H1 (cell line): ENCODE results near the gene ELMOD1. TPM values are rescaled to one million over a fixed set of nuclear protein-coding genes. Genes with fewer than 3 reads are reported as not detected.

Experiments used
- CTCF ChIA-PET: fragments of 300-600 bp; sonication (Branson Sonifier 250); formaldehyde crosslinking; loops from one replicate; lab custom pipeline; 2021; ENCODE audit not compliant: partially characterized antibody; lab: Charles Lee
- POLR2A ChIA-PET: fragments of 300-600 bp; sonication (Branson Sonifier 250); formaldehyde crosslinking; loops from one replicate; lab custom pipeline; 2021; ENCODE audit warnings: inconsistent platforms; ENCODE audit not compliant: partially characterized antibody; lab: Charles Lee
- DNase-seq, 2 experiments: peaks; one replicate each; pipeline versions ENCODE4 v3.0.0 to v3.0.0-alpha.2; 2010 to 2022; ENCODE audit warnings: low spot score in 2 of 2, low read depth in 1 of 2, mixed read lengths in 1 of 2
- FAIRE-seq: peaks from 2 replicates; lab custom pipeline; 2011; peaks lifted over from hg19 to GRCh38; lab: Jason Lieb, UNC
- H2AFZ ChIP-seq: 2 replicates; pipeline ENCODE4 v1.8.1; 2012; ENCODE audit warnings: low read length, inconsistent platforms
- H2AK5ac ChIP-seq: 2 replicates; pipeline ENCODE4 v1.6.1; 2013; ENCODE audit warnings: low read depth, low read length
- H2BK120ac ChIP-seq: replicated peaks from 2 replicates; pipeline ENCODE3; 2013; ENCODE audit warnings: low read depth, low read length, inconsistent platforms
- H2BK12ac ChIP-seq: 2 replicates; pipeline ENCODE4 v1.6.1; 2013; ENCODE audit warnings: low read depth, low read length
- H2BK15ac ChIP-seq: 2 replicates; pipeline ENCODE4 v1.6.1; 2013; ENCODE audit warnings: low read length
- H2BK20ac ChIP-seq: 2 replicates; pipeline ENCODE4 v1.6.1; 2013; ENCODE audit warnings: low read length
- H2BK5ac ChIP-seq: 2 replicates; pipeline ENCODE4 v1.6.1; 2013; ENCODE audit warnings: low read depth, low read length
- H3K14ac ChIP-seq: 2 replicates; pipeline ENCODE4 v1.6.1; 2013; ENCODE audit warnings: inconsistent platforms; ENCODE audit not compliant: insufficient read length
- H3K18ac ChIP-seq: 2 replicates; pipeline ENCODE4 v1.6.1; 2013; ENCODE audit warnings: low read length; ENCODE audit errors: extremely low read depth
- H3K23ac ChIP-seq: 2 replicates; pipeline ENCODE4 v1.6.1; 2013; ENCODE audit warnings: inconsistent platforms; ENCODE audit not compliant: insufficient read length
- H3K23me2 ChIP-seq: 2 replicates; pipeline ENCODE4 v1.6.1; 2013; ENCODE audit warnings: low read depth, low read length
- H3K27ac ChIP-seq: 2 replicates; pipeline ENCODE4 v1.6.1; 2011; ENCODE audit warnings: low read depth, low read length, inconsistent platforms
- H3K27me3 ChIP-seq, 4 experiments: replicated peaks in 1 of 4; 1 replicate in 1 of 4; 2 replicates in 3 of 4; pipeline versions ENCODE4 v1.6.1 to v1.8.1; 2011 to 2013; ENCODE audit warnings: low read length in 3 of 4, mild to moderate bottlenecking in 3 of 4, inconsistent platforms in 2 of 4, mixed read lengths in 2 of 4, moderate library complexity in 1 of 4; ENCODE audit not compliant: control insufficient read depth in 3 of 4, insufficient read depth in 3 of 4; ENCODE audit errors: extremely low read depth in 1 of 4
- H3K36me3 ChIP-seq, 4 experiments: 2 replicates each; pipeline versions ENCODE4 v1.6.1 to v1.8.1; 2011 to 2013; ENCODE audit warnings: mild to moderate bottlenecking in 4 of 4, low read length in 3 of 4, moderate library complexity in 2 of 4, control low read depth in 1 of 4, inconsistent platforms in 1 of 4; ENCODE audit not compliant: insufficient read depth in 4 of 4, control insufficient read depth in 2 of 4
- H3K4ac ChIP-seq: replicated peaks from 2 replicates; pipeline ENCODE3; 2013; ENCODE audit warnings: low read length, low read depth, mixed read lengths, inconsistent platforms; ENCODE audit not compliant: insufficient read length
- H3K4me1 ChIP-seq, 4 experiments: replicated peaks in 1 of 4; 1 replicate in 1 of 4; 2 replicates in 3 of 4; pipeline versions ENCODE4 v1.6.1 to v1.8.1; 2011 to 2013; ENCODE audit warnings: low read length in 3 of 4, inconsistent platforms in 2 of 4, mixed read lengths in 1 of 4; ENCODE audit not compliant: insufficient read depth in 4 of 4, control insufficient read depth in 3 of 4
- H3K4me2 ChIP-seq, 2 experiments: 2 replicates each; pipeline versions ENCODE4 v1.6.1 to v1.8.1; 2011 to 2013; ENCODE audit warnings: low read depth in 2 of 2, low read length in 2 of 2, control low read depth in 1 of 2, inconsistent platforms in 1 of 2, mild to moderate bottlenecking in 1 of 2; ENCODE audit not compliant: insufficient read depth in 1 of 2
- H3K4me3 ChIP-seq, 4 experiments: fragments of 200-600, 300-600 bp in 1 of 4; sonication (generic), shearing (Covaris generic), sonication (Bioruptor Twin) in 1 of 4; 2 replicates each; pipeline versions ENCODE4 v1.5.1 to v1.8.1; 2011 to 2016; ENCODE audit warnings: low read length in 4 of 4, low read depth in 3 of 4, control low read depth in 2 of 4, inconsistent platforms in 2 of 4, mild to moderate bottlenecking in 2 of 4, mixed read lengths in 1 of 4, moderate library complexity in 1 of 4; ENCODE audit not compliant: insufficient read depth in 2 of 4; ENCODE audit errors: extremely low read depth in 1 of 4
- H3K56ac ChIP-seq: replicated peaks from 2 replicates; pipeline ENCODE3; 2013; ENCODE audit warnings: low read depth, mild to moderate bottlenecking, mixed read lengths, low read length, inconsistent platforms; ENCODE audit not compliant: insufficient read length
- H3K79me1 ChIP-seq: 2 replicates; pipeline ENCODE4 v1.6.1; 2013; ENCODE audit warnings: low read depth, low read length, control low read depth
- H3K79me2 ChIP-seq, 2 experiments: 2 replicates each; pipeline versions ENCODE4 v1.6.1 to v1.8.1; 2012 to 2013; ENCODE audit warnings: low read length in 2 of 2, mild to moderate bottlenecking in 2 of 2, inconsistent platforms in 1 of 2; ENCODE audit not compliant: insufficient read depth in 2 of 2, control insufficient read depth in 1 of 2
- H3K9ac ChIP-seq, 4 experiments: replicated peaks in 1 of 4; 1 replicate in 1 of 4; 2 replicates in 3 of 4; pipeline versions ENCODE4 v1.6.1 to v1.8.1; 2011 to 2013; ENCODE audit warnings: low read depth in 3 of 4, low read length in 3 of 4, control low read depth in 2 of 4, mild to moderate bottlenecking in 2 of 4, moderate library complexity in 2 of 4, inconsistent platforms in 1 of 4; ENCODE audit errors: extremely low read depth in 1 of 4
- H3K9me3 ChIP-seq, 2 experiments: 2 replicates each; pipeline versions ENCODE4 v1.6.1 to v1.8.1; 2012 to 2013; ENCODE audit warnings: mild to moderate bottlenecking in 2 of 2, moderate library complexity in 2 of 2, control low read depth in 1 of 2, inconsistent platforms in 1 of 2, low read depth in 1 of 2, low read length in 1 of 2, mixed read lengths in 1 of 2; ENCODE audit not compliant: insufficient read depth in 2 of 2
- H4K20me1 ChIP-seq, 2 experiments: replicated peaks in 1 of 2; 2 replicates each; pipeline versions ENCODE3 to v1.8.1; 2011 to 2013; ENCODE audit warnings: inconsistent platforms in 2 of 2, low read length in 2 of 2, mild to moderate bottlenecking in 1 of 2; ENCODE audit not compliant: insufficient read depth in 2 of 2, control insufficient read depth in 1 of 2
- H4K5ac ChIP-seq: 2 replicates; pipeline ENCODE4 v1.6.1; 2013; ENCODE audit warnings: low read length, low read depth, mixed read lengths, inconsistent platforms; ENCODE audit not compliant: insufficient read length
- H4K8ac ChIP-seq: 2 replicates; pipeline ENCODE4 v1.8.0; 2013; ENCODE audit warnings: mild to moderate bottlenecking, moderate library complexity, low read length, inconsistent platforms; ENCODE audit not compliant: insufficient read depth; ENCODE audit errors: extremely low read depth
- H4K91ac ChIP-seq: replicated peaks from 2 replicates; pipeline ENCODE3; 2013; ENCODE audit warnings: low read length, mixed read lengths, inconsistent platforms; ENCODE audit not compliant: insufficient read length
- BACH1 ChIP-seq: IDR thresholded peaks from 2 replicates; pipeline ENCODE4 v1.6.1; 2012; ENCODE audit warnings: low read length, improper control_type of control experiment
- NRF1 ChIP-seq: IDR thresholded peaks from 2 replicates; pipeline ENCODE4 v1.6.1; 2011; ENCODE audit warnings: mild to moderate bottlenecking, low read depth, low read length, improper control_type of control experiment
- RBBP5 ChIP-seq: IDR thresholded peaks from 2 replicates; pipeline ENCODE4 v1.7.1; 2012; ENCODE audit warnings: low read depth, mild to moderate bottlenecking, inconsistent platforms, low read length, moderate library complexity, borderline replicate concordance
- TBP ChIP-seq: IDR thresholded peaks from 2 replicates; pipeline ENCODE4 v1.6.1; 2011; ENCODE audit warnings: low read depth, low read length, improper control_type of control experiment
- TEAD4 ChIP-seq: IDR thresholded peaks from 2 replicates; pipeline ENCODE4 v1.6.1; 2012; ENCODE audit warnings: low read depth, low read length, inconsistent platforms, mixed read lengths
- WGBS, 2 experiments: shearing (Covaris generic) in 1 of 2; methylation state at CpG; one replicate each; pipeline versions ENCODE4 v1.1.6 to v1.1.7; 2013 to 2015; ENCODE audit warnings: low lambda C conversion rate in 2 of 2, mixed read lengths in 2 of 2, inconsistent platforms in 1 of 2, low coverage in 1 of 2, missing lambda C conversion rate in 1 of 2; ENCODE audit not compliant: insufficient replicate concordance in 2 of 2, insufficient coverage in 1 of 2, insufficient read length in 1 of 2; ENCODE audit errors: extremely low coverage in 1 of 2, missing lambda C conversion rate in 1 of 2; 5-methylcytosine and 5-hydroxymethylcytosine counted together
- polyA plus RNA-seq, 7 experiments: library from polyadenylated mRNA; depleted of rRNA in 3 of 7; stranded (reverse) in 5 of 7; unstranded in 2 of 7; fragments of >200 nt in 5 of 7; fragments of 200-250 nt in 2 of 7; gene quantifications; 1 replicate in 5 of 7; 2 replicates in 1 of 7; 4 replicates in 1 of 7; pipeline versions ENCODE4 v1.2.1 to v1.2.3, GENCODE V29; 2011 to 2013; ENCODE audit warnings: missing spikeins in 2 of 7, mixed read lengths in 2 of 7
- total RNA-seq: library from RNA; stranded (reverse); fragmentation: NEBNext Ultra II Directional; extraction: Animal tissue kit (Norgen Biotek cat#: 25700); gene quantifications from 2 replicates; pipeline ENCODE4 v1.2.1, GENCODE V29; 2021
- TF ChIP-seq, protein P1 (sequence below), 3 experiments: IDR thresholded peaks; 1 replicate in 2 of 3; 2 replicates in 1 of 3; pipeline versions ENCODE4 v1.5.1 to v1.6.1; 2011; ENCODE audit warnings: low read length in 3 of 3, mild to moderate bottlenecking in 3 of 3, inconsistent platforms in 2 of 3, low read depth in 1 of 3, moderate library complexity in 1 of 3; ENCODE audit not compliant: insufficient read depth in 1 of 3; ENCODE audit errors: control extremely low read depth in 1 of 3

Gene ELMOD1
- total and polyA plus RNA-seq, 2 of the 8 experiments (the other 6 are each of a cell fraction or from before 2014, with no cell fraction given), result 0.47 to 1.6 TPM

DNA sequence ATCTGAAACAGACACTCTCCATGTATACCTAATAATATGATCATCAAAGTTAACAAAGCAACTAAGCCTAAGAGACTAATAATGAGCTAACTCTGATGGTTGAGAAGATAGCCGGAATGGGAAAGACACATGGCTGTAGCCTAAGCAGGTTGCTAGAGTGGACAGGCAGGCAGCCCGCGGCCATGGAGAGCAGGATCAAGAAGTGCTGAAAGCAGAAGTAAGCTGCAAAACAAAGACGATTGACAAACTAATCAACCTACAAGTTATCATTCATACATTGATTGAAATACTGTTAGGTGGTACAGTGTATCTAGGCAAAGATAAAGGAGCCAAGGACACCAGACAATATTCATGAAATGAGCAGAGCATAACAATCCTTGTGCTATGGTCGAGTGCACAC is 91.6 kb downstream of the ELMOD1 start:
- no peaks in the 10 kb centered on the region for H3K27me3 ChIP-seq
- H2AFZ ChIP-seq, result no peak overlapping the region
- H2BK20ac ChIP-seq, result no peak overlapping the region
- no peak overlapping the region for H3K27ac ChIP-seq
- no peak overlapping the region for H4K8ac ChIP-seq
- ChIA-PET POLR2A (interaction anchor here (1.2 kb wide), 1 partner anchor 63 kb away, joined by 3 read pairs; no protein-coding TSS in a partner anchor), CTCF (interaction anchor here (1.0 to 12.9 kb wide), 13 partner anchors 10 to 134 kb away, joined by 3 to 398 read pairs (median 8); partner anchors contain the start of gene ALKBH8)
- H3K4me3 ChIP-seq, result no peak overlapping the region
- no peak overlapping the region for H3K23ac ChIP-seq
- H2BK120ac ChIP-seq, result no peak overlapping the region
- no peak overlapping the region for H3K56ac ChIP-seq
- no peak overlapping the region for H3K4me2 ChIP-seq
- no peak overlapping the region for H2AK5ac ChIP-seq
- no peak overlapping the region for H3K18ac ChIP-seq
- H2BK15ac ChIP-seq, result no peak overlapping the region
- H3K14ac ChIP-seq, result no peak overlapping the region
- no peaks in the 10 kb centered on the region for H3K79me2 ChIP-seq
- no peaks in the 10 kb centered on the region for H3K79me1 ChIP-seq
- no peak overlapping the region for H4K91ac ChIP-seq
- H3K4me1 ChIP-seq, result no peaks in the 10 kb centered on the region
- TF ChIP-seq BACH1 (no peak), TEAD4 (no peak), TBP (no peak), RBBP5 (no peak), NRF1 (no peak)
- TF ChIP-seq, protein P1, sequence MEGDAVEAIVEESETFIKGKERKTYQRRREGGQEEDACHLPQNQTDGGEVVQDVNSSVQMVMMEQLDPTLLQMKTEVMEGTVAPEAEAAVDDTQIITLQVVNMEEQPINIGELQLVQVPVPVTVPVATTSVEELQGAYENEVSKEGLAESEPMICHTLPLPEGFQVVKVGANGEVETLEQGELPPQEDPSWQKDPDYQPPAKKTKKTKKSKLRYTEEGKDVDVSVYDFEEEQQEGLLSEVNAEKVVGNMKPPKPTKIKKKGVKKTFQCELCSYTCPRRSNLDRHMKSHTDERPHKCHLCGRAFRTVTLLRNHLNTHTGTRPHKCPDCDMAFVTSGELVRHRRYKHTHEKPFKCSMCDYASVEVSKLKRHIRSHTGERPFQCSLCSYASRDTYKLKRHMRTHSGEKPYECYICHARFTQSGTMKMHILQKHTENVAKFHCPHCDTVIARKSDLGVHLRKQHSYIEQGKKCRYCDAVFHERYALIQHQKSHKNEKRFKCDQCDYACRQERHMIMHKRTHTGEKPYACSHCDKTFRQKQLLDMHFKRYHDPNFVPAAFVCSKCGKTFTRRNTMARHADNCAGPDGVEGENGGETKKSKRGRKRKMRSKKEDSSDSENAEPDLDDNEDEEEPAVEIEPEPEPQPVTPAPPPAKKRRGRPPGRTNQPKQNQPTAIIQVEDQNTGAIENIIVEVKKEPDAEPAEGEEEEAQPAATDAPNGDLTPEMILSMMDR (IDR thresholded peaks at IDR 0.05; ENCODE audit: control extremely low read depth in 1 of 3, insufficient read depth in 1 of 3, low read depth in 1 of 3, low read length in 3 of 3), result no peak
- H4K20me1 ChIP-seq, result no peaks in the 10 kb centered on the region
- FAIRE-seq (no peak), DNase-seq (no peak)
- H3K23me2 ChIP-seq, result no peaks in the 10 kb centered on the region
- no peaks in the 10 kb centered on the region for H3K9me3 ChIP-seq
- H2BK5ac ChIP-seq, result no peak overlapping the region
- H3K9ac ChIP-seq, result no peak overlapping the region
- no peak overlapping the region for H4K5ac ChIP-seq
- H3K36me3 ChIP-seq, result no peaks in the 10 kb centered on the region
- 91% methylated on average over 5 of the region's 5 CpGs; no CpG with 5 or more reads in 1 of the 2 experiments for WGBS, 2 experiments
- H3K4ac ChIP-seq, result no peak overlapping the region
- no peak overlapping the region for H2BK12ac ChIP-seq
